IPS DF 6.9 (cell line): ENCODE results near the gene FAXC.
"Not testable (repeated sequence)": the region's sequence is repeated elsewhere in the genome, so short reads cannot be mapped to it uniquely, and the experiment has no call there.

Source experiments
- DNase-seq: peaks from one replicate; pipeline ENCODE4 v3.0.0-alpha.2; 2013; ENCODE audit warnings: low read depth, low spot score
- H3K27ac ChIP-seq: one replicate; pipeline ENCODE4 v1.5.1; 2013; ENCODE audit warnings: low read length, control low read depth
- H3K27me3 ChIP-seq: 2 replicates; pipeline ENCODE4 v1.6.1; 2013; ENCODE audit warnings: mild to moderate bottlenecking, low read length; ENCODE audit not compliant: control insufficient read depth, insufficient read depth
- H3K36me3 ChIP-seq: 2 replicates; pipeline ENCODE4 v1.6.1; 2013; ENCODE audit warnings: low read length; ENCODE audit not compliant: control insufficient read depth, insufficient read depth
- H3K4me1 ChIP-seq: 2 replicates; pipeline ENCODE4 v1.6.1; 2013; ENCODE audit warnings: low read length; ENCODE audit not compliant: control insufficient read depth, insufficient read depth
- H3K4me3 ChIP-seq: 2 replicates; pipeline ENCODE4 v1.5.1; 2013; ENCODE audit warnings: mild to moderate bottlenecking, low read length
- H3K9me3 ChIP-seq: 2 replicates; pipeline ENCODE4 v1.6.1; 2013; ENCODE audit warnings: low read length, inconsistent platforms; ENCODE audit not compliant: control insufficient read depth, insufficient read depth
- WGBS: extraction: QIAGEN DNeasy Blood & Tissue Kit; methylation state at CpG from one replicate; pipeline ENCODE4 v1.1.7; 2013; ENCODE audit warnings: mixed read lengths, missing lambda C conversion rate; ENCODE audit not compliant: insufficient read length, insufficient coverage; 5-methylcytosine and 5-hydroxymethylcytosine counted together

The FAXC gene

GRCh38 chr6:99344289-99344688 lies 5.2 kb downstream of the FAXC start:
- H3K4me3 ChIP-seq: no peak overlapping the region
- no CpG with 5 or more reads among the region's 3 CpGs for WGBS
- H3K27ac ChIP-seq: no peak overlapping the region
- no peak for DNase-seq
- H3K27me3 ChIP-seq: no peaks in the 10 kb centered on the region
- H3K4me1 ChIP-seq: peaks cover 3% of the 10 kb centered on the region; the same call in 1 of the 2 replicates
- no peaks in the 10 kb centered on the region for H3K36me3 ChIP-seq
- no peaks in the 10 kb centered on the region for H3K9me3 ChIP-seq

- Histone ChIP-seq H3K4me3 (no peak overlapping the region), H3K4me1 (no peaks in the 10 kb centered on the region), H3K9me3 (no peaks in the 10 kb centered on the region), H3K27me3 (no peaks in the 10 kb centered on the region), H3K27ac (no peak overlapping the region), H3K36me3 (no peaks in the 10 kb centered on the region)
- DNase-seq: no peak
- WGBS: no CpG with 5 or more reads among the region's 5 CpGs
These were observed 7.5 kb downstream of the FAXC start for GRCh38 chr6:99341862-99342455.

- no peaks in the 10 kb centered on the region for H3K36me3 ChIP-seq
- H3K4me1 ChIP-seq: no peaks in the 10 kb centered on the region
- no peaks in the 10 kb centered on the region for H3K9me3 ChIP-seq
- no peaks in the 10 kb centered on the region for H3K27me3 ChIP-seq
- H3K4me3 ChIP-seq: no peak overlapping the region
- DNase-seq: no peak
- H3K27ac ChIP-seq: no peak overlapping the region
- no CpG with 5 or more reads among the region's 2 CpGs for WGBS
These were observed 11.3 kb downstream of the FAXC start for GRCh38 chr6:99338188-99338587.

GRCh38 chr6:99335298-99335697 lies 14.2 kb downstream of the FAXC start:
- WGBS: no CpG with 5 or more reads among the region's 6 CpGs
- not testable (repeated sequence) for H3K36me3 ChIP-seq

GRCh38 chr6:99334526-99335127 lies 14.8 kb downstream of the FAXC start:
- H3K4me1 ChIP-seq: no peaks in the 10 kb centered on the region
- DNase-seq: no peak
- WGBS: no CpG with 5 or more reads among the region's 2 CpGs

More at GRCh38 chr6:99335298-99335697, 14.2 kb downstream of the FAXC start:
- not testable (repeated sequence) for H3K4me3 ChIP-seq, H3K27me3 ChIP-seq, H3K27ac ChIP-seq, DNase-seq, H3K4me1 ChIP-seq, H3K9me3 ChIP-seq

GRCh38 chr6:99333068-99333467 lies 16.4 kb downstream of the FAXC start:
- Histone ChIP-seq H3K36me3 (no peaks in the 10 kb centered on the region; the same call in 1 of the 2 replicates), H3K4me1 (no peaks in the 10 kb centered on the region), H3K4me3 (no peak overlapping the region), H3K27ac (no peak overlapping the region), H3K27me3 (no peaks in the 10 kb centered on the region), H3K9me3 (no peaks in the 10 kb centered on the region)
- no CpG with 5 or more reads among the region's 6 CpGs for WGBS
- DNase-seq: no peak

More at GRCh38 chr6:99334526-99335127, 14.8 kb downstream of the FAXC start:
- Histone ChIP-seq H3K36me3 (no peaks in the 10 kb centered on the region), H3K27ac (no peak overlapping the region), H3K9me3 (no peaks in the 10 kb centered on the region), H3K4me3 (no peak overlapping the region), H3K27me3 (no peaks in the 10 kb centered on the region)

GRCh38 chr6:99331531-99331930 lies 17.9 kb downstream of the FAXC start:
- no CpG with 5 or more reads among the region's 3 CpGs for WGBS

GRCh38 chr6:99330159-99330558 lies 19.3 kb downstream of the FAXC start:
- H3K27me3 ChIP-seq: no peaks in the 10 kb centered on the region
- H3K36me3 ChIP-seq: no peaks in the 10 kb centered on the region; the same call in 1 of the 2 replicates
- H3K9me3 ChIP-seq: no peaks in the 10 kb centered on the region
- H3K27ac ChIP-seq: no peak overlapping the region
- WGBS: no CpG with 5 or more reads among the region's 2 CpGs
- no peaks in the 10 kb centered on the region for H3K4me1 ChIP-seq
- no peak for DNase-seq
- no peak overlapping the region for H3K4me3 ChIP-seq

More at GRCh38 chr6:99331531-99331930, 17.9 kb downstream of the FAXC start:
- no peaks in the 10 kb centered on the region; the same call in 1 of the 2 replicates for H3K36me3 ChIP-seq
- H3K4me3 ChIP-seq: no peak overlapping the region
- no peaks in the 10 kb centered on the region for H3K9me3 ChIP-seq
- H3K27ac ChIP-seq: no peak overlapping the region
- H3K27me3 ChIP-seq: no peaks in the 10 kb centered on the region
- DNase-seq: no peak
- no peaks in the 10 kb centered on the region for H3K4me1 ChIP-seq

- no peak overlapping the region for H3K4me3 ChIP-seq
- no peaks in the 10 kb centered on the region for H3K27me3 ChIP-seq
- H3K4me1 ChIP-seq: no peaks in the 10 kb centered on the region
- no peak overlapping the region for H3K27ac ChIP-seq
- DNase-seq: no peak
- no peaks in the 10 kb centered on the region for H3K9me3 ChIP-seq
- H3K36me3 ChIP-seq: no peaks in the 10 kb centered on the region; the same call in 1 of the 2 replicates
These were observed 24.5 kb downstream of the FAXC start for GRCh38 chr6:99324996-99325395.

GRCh38 chr6:99318566-99318965 lies 30.9 kb downstream of the FAXC start:
- Histone ChIP-seq H3K4me1 (no peaks in the 10 kb centered on the region; the same call in 1 of the 2 replicates), H3K9me3 (no peaks in the 10 kb centered on the region), H3K27me3 (no peaks in the 10 kb centered on the region), H3K4me3 (no peak overlapping the region), H3K36me3 (no peaks in the 10 kb centered on the region; the same call in 1 of the 2 replicates), H3K27ac (no peak overlapping the region)
- no CpG with 5 or more reads among the region's 3 CpGs for WGBS
- DNase-seq: no peak

GRCh38 chr6:99312354-99312753 lies 37.1 kb downstream of the FAXC start:
- no peaks in the 10 kb centered on the region for H3K36me3 ChIP-seq
- H3K27me3 ChIP-seq: no peaks in the 10 kb centered on the region
- no peak for DNase-seq
- no peak overlapping the region for H3K4me3 ChIP-seq
- H3K27ac ChIP-seq: no peak overlapping the region
- H3K9me3 ChIP-seq: no peaks in the 10 kb centered on the region
- WGBS: no CpG with 5 or more reads among the region's 2 CpGs
- H3K4me1 ChIP-seq: peaks cover 2% of the 10 kb centered on the region
